ENCODE data around the gene AK8. TPM values are rescaled to one million over a fixed set of nuclear protein-coding genes. Genes with fewer than 3 reads are reported as not detected.

AK8 gene
- polyA plus RNA-seq, 1 experiment = 0.53 TPM

DNA sequence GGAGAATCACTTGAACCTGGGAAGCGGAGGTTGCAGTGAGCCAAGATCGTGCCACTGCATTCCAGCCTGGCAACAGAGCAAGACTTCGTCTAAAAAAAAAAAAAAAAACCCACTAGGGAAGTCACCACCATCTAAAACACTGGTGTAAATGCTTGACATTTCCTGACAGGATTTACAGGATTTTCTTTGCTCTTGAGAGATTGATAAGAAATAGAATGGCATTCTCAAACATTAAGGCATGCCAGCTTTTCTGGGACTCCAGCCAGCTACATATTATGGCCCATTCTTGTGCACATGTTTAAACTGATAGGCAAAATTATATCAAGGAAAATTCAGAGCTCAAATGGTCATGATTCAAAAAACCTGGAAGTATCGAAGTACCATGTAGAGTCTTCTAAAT, 179.1 kb downstream of the AK8 start:
- TF ChIP-seq, protein P1, sequence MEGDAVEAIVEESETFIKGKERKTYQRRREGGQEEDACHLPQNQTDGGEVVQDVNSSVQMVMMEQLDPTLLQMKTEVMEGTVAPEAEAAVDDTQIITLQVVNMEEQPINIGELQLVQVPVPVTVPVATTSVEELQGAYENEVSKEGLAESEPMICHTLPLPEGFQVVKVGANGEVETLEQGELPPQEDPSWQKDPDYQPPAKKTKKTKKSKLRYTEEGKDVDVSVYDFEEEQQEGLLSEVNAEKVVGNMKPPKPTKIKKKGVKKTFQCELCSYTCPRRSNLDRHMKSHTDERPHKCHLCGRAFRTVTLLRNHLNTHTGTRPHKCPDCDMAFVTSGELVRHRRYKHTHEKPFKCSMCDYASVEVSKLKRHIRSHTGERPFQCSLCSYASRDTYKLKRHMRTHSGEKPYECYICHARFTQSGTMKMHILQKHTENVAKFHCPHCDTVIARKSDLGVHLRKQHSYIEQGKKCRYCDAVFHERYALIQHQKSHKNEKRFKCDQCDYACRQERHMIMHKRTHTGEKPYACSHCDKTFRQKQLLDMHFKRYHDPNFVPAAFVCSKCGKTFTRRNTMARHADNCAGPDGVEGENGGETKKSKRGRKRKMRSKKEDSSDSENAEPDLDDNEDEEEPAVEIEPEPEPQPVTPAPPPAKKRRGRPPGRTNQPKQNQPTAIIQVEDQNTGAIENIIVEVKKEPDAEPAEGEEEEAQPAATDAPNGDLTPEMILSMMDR (IDR thresholded peaks at IDR 0.05; ENCODE audit: insufficient read depth, low read depth, low read length) = no peak
- H3K36me3 ChIP-seq (ENCODE audit: control insufficient read depth, insufficient read depth, low read length) = no peaks in the 10 kb centered on the region
- H3K27me3 ChIP-seq (ENCODE audit: control insufficient read depth, insufficient read depth, low read length) = no peaks in the 10 kb centered on the region
- DNase-seq (ENCODE audit: low read depth) = no peak
- H3K4me3 ChIP-seq (ENCODE audit: low read depth, low read length) = no peak overlapping the region
- POLR2A ChIA-PET = no interaction called here
- CTCF ChIA-PET = interaction anchor here (1.2 kb wide), 1 partner anchor 19 kb away, joined by 3 read pairs; no protein-coding TSS in a partner anchor

DNA sequence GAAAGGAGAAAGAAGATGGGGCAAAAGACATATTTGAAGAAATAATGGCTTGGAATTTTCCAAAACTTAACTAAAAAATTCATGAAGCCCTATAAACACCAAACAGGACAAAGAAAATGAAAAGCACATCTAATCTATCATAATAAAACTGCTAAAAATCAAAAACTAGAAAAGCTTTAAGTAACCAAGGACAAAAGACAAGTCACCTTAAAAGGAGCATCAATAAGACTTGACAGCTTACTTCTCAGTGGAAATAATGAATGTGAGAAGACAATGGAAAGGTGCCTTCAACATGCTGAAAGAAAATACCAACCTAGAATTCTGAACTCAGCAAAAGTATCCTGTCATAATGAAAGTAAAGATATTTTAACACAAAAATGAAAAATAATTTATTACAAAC, 180.9 kb downstream of the AK8 start:
- Histone ChIP-seq H3K27me3 (ENCODE audit: control insufficient read depth, insufficient read depth, low read length) (no peaks in the 10 kb centered on the region), H3K4me3 (ENCODE audit: low read depth, low read length) (no peak overlapping the region), H3K36me3 (ENCODE audit: control insufficient read depth, insufficient read depth, low read length) (peaks cover 1% of the 10 kb centered on the region; the same call in 1 of the 2 replicates)
- DNase-seq (ENCODE audit: low read depth) = no peak
- ChIA-PET CTCF (no interaction called here), POLR2A (no interaction called here)
- TF ChIP-seq, protein P1 (IDR thresholded peaks at IDR 0.05; ENCODE audit: insufficient read depth, low read depth, low read length) = no peak

DNA sequence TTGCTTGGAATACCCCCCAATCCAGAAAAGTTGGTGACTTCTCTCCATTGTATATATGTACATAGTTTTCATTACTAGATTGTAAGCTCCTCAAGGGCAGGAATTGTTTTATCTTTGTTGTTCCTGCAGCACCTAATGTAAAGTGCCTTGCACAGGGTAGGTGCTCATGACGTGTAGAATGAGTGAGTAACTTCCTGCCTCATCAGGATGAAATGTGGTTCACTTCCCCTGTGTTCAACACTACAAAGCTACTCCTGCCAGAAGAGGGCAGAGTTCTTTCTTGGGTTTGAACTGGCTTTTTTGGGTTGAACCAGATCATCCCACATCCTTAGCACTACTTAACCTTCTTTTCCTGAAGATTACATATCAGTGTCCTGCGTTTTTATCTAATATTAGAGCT, 183.9 kb downstream of the AK8 start:
- CTCF ChIA-PET = interaction anchor here (1.3 kb wide), 1 partner anchor 12 kb away, joined by 4 read pairs; no protein-coding TSS in a partner anchor
- TF ChIP-seq, protein P1 (IDR thresholded peaks at IDR 0.05; ENCODE audit: insufficient read depth, low read depth, low read length) = no peak
- POLR2A ChIA-PET = no interaction called here
- no peak overlapping the region for H3K4me3 ChIP-seq (ENCODE audit: low read depth, low read length)
- no peaks in the 10 kb centered on the region for H3K27me3 ChIP-seq (ENCODE audit: control insufficient read depth, insufficient read depth, low read length)
- peaks cover 4% of the 10 kb centered on the region for H3K36me3 ChIP-seq (ENCODE audit: control insufficient read depth, insufficient read depth, low read length)
- DNase-seq (ENCODE audit: low read depth) = no peak

DNA sequence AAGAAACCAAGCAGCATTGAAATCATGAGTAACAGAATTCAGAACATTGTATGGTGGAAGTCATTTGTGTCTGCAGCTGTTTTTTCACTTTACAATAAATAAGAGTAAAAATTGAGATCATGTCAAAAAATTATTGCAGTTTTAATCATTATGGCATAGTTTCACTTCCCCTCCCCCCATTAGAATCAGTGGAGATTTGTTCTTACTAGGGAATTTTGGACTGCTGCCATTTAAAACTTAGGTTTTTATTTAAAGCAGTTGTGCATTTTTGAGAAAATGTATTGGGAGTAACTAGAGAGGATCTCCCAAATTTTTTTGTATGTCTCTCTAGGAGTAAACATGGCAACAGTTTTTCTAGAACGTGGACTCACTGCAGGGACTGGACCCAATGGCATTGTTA, 187.4 kb downstream of the AK8 start:
- CTCF ChIA-PET = interaction anchor here (1.1 kb wide), 1 partner anchor 13 kb away, joined by 3 read pairs; no protein-coding TSS in a partner anchor
- Histone ChIP-seq H3K27me3 (ENCODE audit: control insufficient read depth, insufficient read depth, low read length) (no peaks in the 10 kb centered on the region), H3K4me3 (ENCODE audit: low read depth, low read length) (no peak overlapping the region), H3K36me3 (ENCODE audit: control insufficient read depth, insufficient read depth, low read length) (peaks cover 8% of the 10 kb centered on the region)
- no peak for DNase-seq (ENCODE audit: low read depth)
- POLR2A ChIA-PET = no interaction called here
- TF ChIP-seq, protein P1 (IDR thresholded peaks at IDR 0.05; ENCODE audit: insufficient read depth, low read depth, low read length) = no peak

DNA sequence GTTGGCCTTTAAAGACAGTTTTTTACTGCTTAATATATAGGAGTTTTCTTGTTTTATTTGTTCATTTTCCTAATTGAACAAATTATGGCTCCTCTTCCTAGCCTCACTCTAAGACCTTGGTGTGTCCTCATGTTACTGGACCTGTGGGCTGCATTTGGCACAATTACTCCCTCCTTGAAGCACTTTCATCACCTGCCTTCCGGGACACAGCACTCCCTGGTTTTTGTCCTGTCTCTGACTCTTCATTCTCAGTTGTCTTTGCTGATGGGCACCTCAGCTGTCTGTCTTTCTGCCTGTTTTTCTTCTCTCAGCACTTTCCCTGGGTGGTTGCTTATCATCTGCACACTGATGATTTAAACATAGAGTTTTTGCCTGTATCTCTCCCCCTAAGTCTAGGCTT, 194.2 kb downstream of the AK8 start:
- DNase-seq (ENCODE audit: low read depth) = no peak
- Histone ChIP-seq H3K36me3 (ENCODE audit: control insufficient read depth, insufficient read depth, low read length) (peaks cover 10% of the 10 kb centered on the region), H3K4me3 (ENCODE audit: low read depth, low read length) (no peak overlapping the region), H3K27me3 (ENCODE audit: control insufficient read depth, insufficient read depth, low read length) (no peaks in the 10 kb centered on the region)
- POLR2A ChIA-PET = no interaction called here
- CTCF ChIA-PET = no interaction called here
- TF ChIP-seq, protein P1 (IDR thresholded peaks at IDR 0.05; ENCODE audit: insufficient read depth, low read depth, low read length) = no peak
